ENCODE measurements around the gene MRPL12.

Gene MRPL12

GRCh38 chr17:81715107-81715871, 12.1 kb downstream of the MRPL12 start:
- no peak overlapping the region for H3K4me3 ChIP-seq (ENCODE audit: low read depth, low read length)

DNA sequence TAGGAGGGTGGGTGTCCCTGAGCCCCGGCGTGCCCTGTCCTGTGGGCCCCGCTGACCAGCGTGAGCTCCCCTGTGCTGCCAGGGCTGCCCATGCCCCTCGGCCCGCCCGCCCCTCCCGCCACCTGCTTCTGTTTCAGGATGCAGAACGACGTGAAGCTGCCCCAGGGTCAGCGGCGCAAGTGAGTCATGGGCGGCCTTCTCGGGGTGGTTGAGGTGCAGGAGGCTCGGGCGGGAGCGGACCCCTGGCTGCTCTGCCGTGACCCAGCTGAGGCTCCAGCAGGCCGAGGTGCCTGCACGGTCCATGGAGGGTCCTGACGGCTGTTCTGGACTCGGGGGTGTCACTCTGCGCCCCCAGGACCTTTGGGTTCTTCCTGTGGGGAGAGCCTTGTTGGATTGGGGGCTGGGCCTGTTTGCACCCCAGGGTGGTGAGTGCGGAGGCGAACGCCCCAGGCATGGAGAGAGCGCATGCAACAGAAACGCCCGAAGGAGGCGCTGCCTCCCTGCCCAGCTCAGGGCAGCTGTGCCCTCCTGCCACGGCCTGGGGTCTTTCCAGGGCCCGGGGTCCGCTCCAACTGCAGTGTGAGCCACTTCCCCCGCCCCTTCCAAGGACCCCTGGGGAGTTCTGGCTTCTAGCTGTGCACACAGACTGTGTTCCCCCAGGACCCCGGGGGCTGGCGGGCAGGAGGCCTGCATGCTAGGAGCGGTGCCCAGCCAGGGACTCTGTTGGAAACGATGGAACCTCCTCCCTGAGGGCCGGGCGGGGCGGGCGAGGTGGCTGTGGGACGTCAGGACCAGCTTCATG, 12.9 kb downstream of the MRPL12 start:
- H3K4me3 ChIP-seq (ENCODE audit: low read depth, low read length) = no peak overlapping the region

DNA sequence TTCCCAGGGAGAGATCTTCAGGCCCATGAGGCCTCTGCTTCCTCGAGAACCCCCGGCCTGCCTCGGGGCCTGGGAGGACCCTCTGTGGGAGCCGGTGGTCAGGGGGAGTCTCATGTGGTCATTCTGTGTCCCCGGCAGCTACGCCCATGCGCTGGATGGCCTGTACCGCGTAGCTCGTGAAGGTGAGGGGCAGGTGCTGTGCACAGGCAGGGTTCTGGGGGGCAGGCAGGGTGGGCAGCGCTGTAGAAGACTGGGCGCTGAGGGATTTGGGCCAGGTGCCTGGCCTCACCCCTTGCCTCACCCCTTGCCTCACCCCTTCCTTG, 13.5 kb downstream of the MRPL12 start:
- H3K4me3 ChIP-seq (ENCODE audit: low read depth, low read length) = no peak overlapping the region

GRCh38 chr17:81717049-81717765, 14.0 kb downstream of the MRPL12 start:
- H3K4me3 ChIP-seq (ENCODE audit: low read depth, low read length) = no peak overlapping the region

DNA sequence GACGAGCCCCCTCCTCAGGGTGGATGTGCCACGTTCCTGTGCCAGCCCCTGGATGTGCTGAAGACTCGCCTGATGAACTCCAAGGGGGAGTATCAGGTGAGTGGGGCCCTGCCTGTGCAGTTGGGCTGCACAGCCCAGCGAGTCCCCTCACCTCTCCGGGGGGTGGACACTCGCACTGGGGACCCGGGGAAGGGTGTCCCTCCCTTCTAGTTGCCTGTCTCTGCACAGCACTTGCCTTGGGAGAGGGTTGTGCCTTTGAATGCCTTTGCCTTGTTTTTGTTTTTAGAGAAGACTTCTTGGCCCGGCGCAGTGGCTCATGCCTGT, 14.6 kb downstream of the MRPL12 start:
- H3K4me3 ChIP-seq (ENCODE audit: low read depth, low read length) = no peak overlapping the region

DNA sequence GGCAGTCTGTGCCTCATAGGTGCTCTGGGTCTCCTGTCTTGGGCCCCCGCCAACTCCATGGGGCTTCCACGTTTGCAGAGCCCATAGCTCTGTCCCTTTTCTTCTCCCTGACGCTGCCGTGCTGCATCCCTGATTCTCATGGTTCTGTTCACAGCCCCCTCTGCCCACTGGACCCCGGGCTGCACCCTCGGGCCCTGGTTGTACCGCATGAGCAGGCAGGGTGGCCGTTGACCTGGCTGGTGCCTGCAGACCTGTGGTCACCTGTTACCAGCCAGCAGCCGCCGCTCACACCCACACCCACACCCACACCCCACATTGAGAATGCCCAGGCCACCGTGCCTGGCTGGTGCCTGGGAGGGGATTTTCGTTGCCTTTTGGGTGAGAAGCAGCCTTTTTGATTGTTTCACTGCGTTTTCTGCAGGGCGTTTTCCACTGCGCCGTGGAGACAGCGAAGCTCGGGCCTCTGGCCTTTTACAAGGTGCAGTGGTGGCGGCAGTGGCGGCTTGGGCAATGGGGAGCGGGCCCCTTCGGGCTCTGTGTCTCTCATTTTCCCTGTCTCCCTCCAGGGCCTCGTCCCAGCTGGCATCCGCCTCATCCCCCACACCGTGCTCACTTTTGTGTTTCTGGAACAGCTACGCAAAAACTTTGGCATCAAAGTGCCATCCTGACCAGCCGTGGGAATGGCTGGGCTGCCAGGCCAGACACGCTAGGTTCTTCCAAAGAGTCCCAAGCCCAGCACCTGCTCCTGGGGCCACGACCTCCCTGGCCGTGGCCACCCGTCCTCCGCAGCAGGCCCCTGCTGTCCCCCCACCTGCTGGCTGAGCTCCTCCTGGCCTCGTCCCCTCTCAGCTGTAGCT, 16.5 kb downstream of the MRPL12 start:
- H3K4me3 ChIP-seq (ENCODE audit: low read depth, low read length) = no peak overlapping the region

GRCh38 chr17:81720267-81721071, 17.3 kb downstream of the MRPL12 start:
- H3K4me3 ChIP-seq (ENCODE audit: low read depth, low read length) = no peak overlapping the region

DNA sequence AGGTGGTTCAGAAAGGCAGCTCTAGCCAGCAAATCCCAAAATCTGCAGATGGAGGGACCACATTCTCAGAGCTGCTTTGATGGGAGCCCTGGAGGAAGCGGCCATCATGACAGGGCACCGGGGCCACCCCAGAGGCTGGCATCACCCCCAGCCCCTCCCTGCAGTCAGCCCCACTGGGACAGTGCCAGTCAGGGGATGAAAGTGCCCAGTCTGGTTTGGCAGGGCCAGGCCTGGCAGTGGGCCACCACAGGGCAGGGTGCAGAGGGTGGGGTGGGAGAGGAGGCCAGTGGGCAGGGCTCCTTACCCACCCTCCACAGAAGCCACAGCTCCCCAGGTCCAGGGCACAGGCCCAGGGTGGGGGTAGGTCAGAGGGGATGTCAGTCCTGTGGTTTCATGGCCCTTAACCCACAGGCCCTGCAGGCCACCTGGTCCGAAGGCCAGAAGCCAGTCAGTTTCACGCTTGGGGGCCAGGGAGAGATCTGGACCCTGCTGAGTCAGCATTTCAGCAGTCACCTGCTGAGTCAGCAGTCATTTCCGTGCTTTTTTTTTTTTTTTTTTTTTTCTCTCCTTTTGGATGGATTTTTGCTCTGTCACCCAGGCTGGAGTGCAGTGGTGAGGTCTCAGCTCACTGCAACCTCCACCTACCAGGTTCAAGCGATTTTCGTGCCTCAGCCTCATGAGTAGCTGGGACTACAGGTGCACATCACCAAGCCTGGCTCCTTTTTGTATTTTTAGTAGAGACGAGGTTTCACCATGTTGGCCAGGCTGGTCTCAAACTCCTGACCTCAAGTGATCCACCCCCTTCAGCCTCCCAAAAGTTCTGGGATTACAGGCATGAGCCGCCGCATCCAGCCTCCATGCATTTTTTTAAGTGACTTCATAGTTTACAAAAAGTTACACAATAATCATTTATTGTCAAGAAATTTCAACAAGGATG, 19.3 kb downstream of the MRPL12 start:
- H3K4me3 ChIP-seq (ENCODE audit: low read depth, low read length) = no peak overlapping the region

- no peak overlapping the region for H3K4me3 ChIP-seq (ENCODE audit: low read depth, low read length)
Observed at GRCh38 chr17:81723651-81724209, 20.6 kb downstream of the MRPL12 start.

DNA sequence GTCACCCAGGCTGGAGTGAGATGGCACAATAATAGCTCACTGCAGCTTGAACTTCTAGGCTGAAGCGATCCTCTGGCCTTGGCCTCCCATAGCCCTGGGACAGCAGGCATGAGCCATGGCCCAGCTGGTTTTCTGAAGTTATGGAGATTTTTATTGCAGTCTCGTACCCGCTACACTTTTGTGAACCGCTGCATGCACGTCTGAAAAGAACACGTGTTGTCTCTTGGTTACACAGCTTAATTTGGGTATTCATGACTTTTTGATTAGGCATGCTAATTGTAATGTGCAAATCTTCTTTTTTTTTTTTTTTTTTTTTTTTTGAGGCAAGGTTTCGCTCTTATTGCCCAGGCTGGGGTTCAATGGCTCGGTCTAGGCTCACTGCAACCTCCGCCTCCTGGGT, 22.3 kb downstream of the MRPL12 start:
- no peak overlapping the region for H3K4me3 ChIP-seq (ENCODE audit: low read depth, low read length)

- H3K4me3 ChIP-seq (ENCODE audit: low read depth, low read length) = no peak overlapping the region
Observed at GRCh38 chr17:81726004-81726403, 22.8 kb downstream of the MRPL12 start.

GRCh38 chr17:81727324-81728031, 24.3 kb downstream of the MRPL12 start:
- no peak overlapping the region for H3K4me3 ChIP-seq (ENCODE audit: low read depth, low read length)

DNA sequence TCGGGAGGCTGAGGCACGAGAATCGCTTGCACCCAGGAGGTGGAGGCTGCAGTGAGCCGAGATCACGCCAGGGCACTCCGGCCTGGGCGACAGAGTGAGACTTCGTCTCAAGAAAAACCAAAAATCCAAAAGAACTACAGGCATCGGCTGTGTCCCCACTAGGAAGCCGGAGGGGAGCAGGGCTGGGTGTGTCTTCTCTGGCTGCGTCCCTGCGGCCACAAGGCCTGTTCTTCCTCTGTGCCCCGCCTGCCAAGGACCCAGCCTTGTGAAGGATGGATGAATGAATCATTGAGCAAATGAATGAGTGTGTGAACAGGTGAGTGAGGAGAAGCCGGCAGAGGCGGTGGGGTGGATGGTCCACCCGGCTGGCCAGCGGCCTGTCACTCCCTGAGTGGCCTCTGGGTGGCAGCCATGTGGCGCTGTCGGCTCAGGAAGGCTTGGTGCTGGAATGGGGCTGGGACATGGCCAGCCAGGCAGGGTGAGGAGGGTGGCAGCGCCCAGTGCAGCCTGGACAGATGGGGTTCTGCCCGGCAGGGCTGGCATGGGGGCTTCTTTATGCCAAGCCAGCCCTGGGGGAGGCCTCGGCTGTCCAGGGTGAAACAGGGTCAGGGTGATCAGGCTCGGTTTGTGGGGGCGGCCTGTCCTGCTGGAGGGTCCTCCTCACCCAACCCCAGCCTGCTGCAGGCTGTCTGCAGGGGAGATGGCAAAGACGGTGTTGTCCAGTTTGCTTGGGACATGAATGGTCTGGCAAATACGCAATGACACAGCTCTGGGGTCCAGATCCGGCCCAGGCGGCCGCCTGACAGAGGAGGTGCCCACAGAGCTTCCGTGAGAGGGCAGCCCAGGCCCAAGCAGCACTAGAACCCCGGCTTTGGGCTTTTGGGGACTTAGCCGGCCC, 30.6 kb downstream of the MRPL12 start:
- H3K4me3 ChIP-seq (ENCODE audit: low read depth, low read length) = no peak overlapping the region

- no peak overlapping the region for H3K4me3 ChIP-seq (ENCODE audit: low read depth, low read length)
Observed at GRCh38 chr17:81734405-81735263, 31.5 kb downstream of the MRPL12 start.

GRCh38 chr17:81735264-81736102, 32.3 kb downstream of the MRPL12 start:
- H3K4me3 ChIP-seq (ENCODE audit: low read depth, low read length) = no peak overlapping the region

Measured in iPS-11a (cell line).